HEK293 (cell line): ENCODE data around the gene IRS2.

Experiments
- CTCF ChIA-PET: fragments of 350-600 bp; formaldehyde crosslinking; extraction: SDS; loops from one replicate; lab custom pipeline; 2021; ENCODE audit warnings: antibody characterized with exemption; lab: Yijun Ruan, JAX
- POLR2A ChIA-PET: fragments of 300-600 bp; formaldehyde crosslinking; extraction: SDS; loops from one replicate; lab custom pipeline; 2020; ENCODE audit warnings: antibody characterized with exemption, inconsistent platforms; lab: Yijun Ruan, JAX
- H3K27ac ChIP-seq: fragments of 200-500 bp; sonication (Bioruptor generic); 2 replicates; pipeline ENCODE4 v1.5.1; 2014; ENCODE audit warnings: low read depth, low read length, control low read depth, inconsistent platforms; ENCODE audit errors: extremely low read depth
- H3K36me3 ChIP-seq, 2 experiments: fragments of 200-500 bp in 1 of 2; sonication (Bioruptor generic) in 1 of 2; 1 replicate in 1 of 2; 2 replicates in 1 of 2; pipeline ENCODE4 v1.5.1; 2014 to 2017; ENCODE audit warnings: inconsistent platforms in 2 of 2, low read length in 2 of 2; ENCODE audit not compliant: control insufficient read depth in 2 of 2, insufficient read depth in 1 of 2
- H3K4me1 ChIP-seq: fragments of 200-500 bp; sonication (Bioruptor generic); 2 replicates; pipeline ENCODE4 v1.5.1; 2014; ENCODE audit warnings: mild to moderate bottlenecking, low read length, inconsistent platforms; ENCODE audit not compliant: control insufficient read depth, insufficient read depth
- H3K4me3 ChIP-seq: 2 replicates; pipeline ENCODE4 v1.5.1; 2011; ENCODE audit warnings: low read depth, mild to moderate bottlenecking, control low read depth, low read length, moderate library complexity
- H3K9me3 ChIP-seq: fragments of 200-500 bp; sonication (Bioruptor generic); 2 replicates; pipeline ENCODE4 v1.5.1; 2014; ENCODE audit warnings: low read depth, low read length, inconsistent platforms; ENCODE audit not compliant: control insufficient read depth, insufficient read depth
- HOXC10 ChIP-seq: sonication (generic); formaldehyde crosslinking; IDR thresholded peaks from 2 replicates; pipeline ENCODE4 v1.8.1; 2023; ENCODE audit warnings: mild to moderate bottlenecking, missing genetic modification reagents
- KLF1 ChIP-seq: fragments of 450-650 bp; formaldehyde crosslinking; IDR thresholded peaks from 2 replicates; pipeline ENCODE4 v1.5.1; 2016; ENCODE audit warnings: missing biosample characterization, missing genetic modification characterization
- KLF10 ChIP-seq: fragments of 450-650 bp; IDR thresholded peaks from 2 replicates; pipeline ENCODE4 v1.5.1; 2018; ENCODE audit warnings: missing biosample characterization, mild to moderate bottlenecking, missing genetic modification characterization
- KLF8 ChIP-seq: fragments of 450-650 bp; formaldehyde crosslinking; IDR thresholded peaks from 2 replicates; pipeline ENCODE4 v1.5.1; 2016; ENCODE audit warnings: missing biosample characterization, missing genetic modification characterization
- OVOL3 ChIP-seq: fragments of 450-650 bp; formaldehyde crosslinking; IDR thresholded peaks from 2 replicates; pipeline ENCODE4 v1.5.1; 2016; ENCODE audit warnings: missing biosample characterization, missing genetic modification characterization
- SALL2 ChIP-seq: fragments of 450-650 bp; formaldehyde crosslinking; IDR thresholded peaks from 2 replicates; pipeline ENCODE4 v1.5.0; 2017; ENCODE audit warnings: missing biosample characterization, mild to moderate bottlenecking, missing genetic modification characterization, borderline replicate concordance
- SCRT2 ChIP-seq: fragments of 450-650 bp; formaldehyde crosslinking; IDR thresholded peaks from 2 replicates; pipeline ENCODE4 v1.5.1; 2016; ENCODE audit warnings: missing biosample characterization, missing genetic modification characterization
- SP3 ChIP-seq: fragments of 450-650 bp; formaldehyde crosslinking; IDR thresholded peaks from 2 replicates; pipeline ENCODE4 v1.5.1; 2016; ENCODE audit warnings: missing biosample characterization, missing genetic modification characterization
- ZFP37 ChIP-seq: fragments of 450-650 bp; formaldehyde crosslinking; IDR thresholded peaks from 2 replicates; pipeline ENCODE4 v1.5.1; 2016; ENCODE audit warnings: missing biosample characterization, missing genetic modification characterization
- ZIC2 ChIP-seq: fragments of 450-650 bp; formaldehyde crosslinking; IDR thresholded peaks from 2 replicates; pipeline ENCODE4 v1.5.1; 2016; ENCODE audit warnings: missing biosample characterization, missing genetic modification characterization
- ZNF112 ChIP-seq: fragments of 450-650 bp; formaldehyde crosslinking; IDR thresholded peaks from 2 replicates; pipeline ENCODE4 v1.5.0; 2017; ENCODE audit warnings: missing biosample characterization, missing genetic modification characterization
- ZNF114 ChIP-seq: fragments of 450-650 bp; formaldehyde crosslinking; IDR thresholded peaks from 2 replicates; pipeline ENCODE4 v1.5.0; 2017; ENCODE audit warnings: missing biosample characterization, missing genetic modification characterization
- ZNF138 ChIP-seq: fragments of 450-650 bp; formaldehyde crosslinking; IDR thresholded peaks from 2 replicates; pipeline ENCODE4 v1.5.1; 2016; ENCODE audit warnings: missing biosample characterization, missing genetic modification characterization, borderline replicate concordance
- ZNF19 ChIP-seq: fragments of 450-650 bp; formaldehyde crosslinking; IDR thresholded peaks from 2 replicates; pipeline ENCODE4; 2016; ENCODE audit warnings: missing biosample characterization, missing genetic modification characterization, low read depth
- ZNF202 ChIP-seq: fragments of 450-650 bp; formaldehyde crosslinking; IDR thresholded peaks from 2 replicates; pipeline ENCODE4 v1.5.1; 2016; ENCODE audit warnings: missing biosample characterization, missing genetic modification characterization, borderline replicate concordance
- ZNF239 ChIP-seq: fragments of 450-650 bp; formaldehyde crosslinking; IDR thresholded peaks from 2 replicates; pipeline ENCODE4 v1.5.1; 2016; ENCODE audit warnings: missing biosample characterization, missing genetic modification characterization
- ZNF248 ChIP-seq: fragments of 450-650 bp; formaldehyde crosslinking; IDR thresholded peaks from 2 replicates; pipeline ENCODE4 v1.5.1; 2017; ENCODE audit warnings: missing biosample characterization, missing genetic modification characterization
- ZNF350 ChIP-seq: fragments of 450-650 bp; formaldehyde crosslinking; IDR thresholded peaks from 2 replicates; pipeline ENCODE4 v1.5.0; 2017; ENCODE audit warnings: missing biosample characterization, mild to moderate bottlenecking, missing genetic modification characterization
- ZNF549 ChIP-seq: fragments of 450-650 bp; IDR thresholded peaks from 2 replicates; pipeline ENCODE4 v1.5.1; 2018; ENCODE audit warnings: missing biosample characterization, missing genetic modification characterization, mild to moderate bottlenecking, inconsistent platforms, moderate library complexity
- ZNF596 ChIP-seq: fragments of 450-650 bp; IDR thresholded peaks from 2 replicates; pipeline ENCODE4 v1.5.0; 2018; ENCODE audit warnings: missing biosample characterization, mild to moderate bottlenecking, missing genetic modification characterization, moderate library complexity
- ZNF660 ChIP-seq: fragments of 450-650 bp; IDR thresholded peaks from 2 replicates; pipeline ENCODE4 v1.5.1; 2018; ENCODE audit warnings: missing biosample characterization, mild to moderate bottlenecking, missing genetic modification characterization
- ZNF768 ChIP-seq: fragments of 450-650 bp; formaldehyde crosslinking; IDR thresholded peaks from 2 replicates; pipeline ENCODE4 v1.5.1; 2018; ENCODE audit warnings: missing biosample characterization, mild to moderate bottlenecking, missing genetic modification characterization
- ZNF785 ChIP-seq: fragments of 450-650 bp; formaldehyde crosslinking; IDR thresholded peaks from 2 replicates; pipeline ENCODE4 v1.5.1; 2016; ENCODE audit warnings: missing biosample characterization, missing genetic modification characterization
- ZNF791 ChIP-seq: fragments of 450-650 bp; formaldehyde crosslinking; IDR thresholded peaks from 2 replicates; pipeline ENCODE4 v1.5.1; 2016; ENCODE audit warnings: missing biosample characterization, missing genetic modification characterization
- TF ChIP-seq, protein P1 (sequence below): fragments of 450-650 bp; formaldehyde crosslinking; IDR thresholded peaks from 2 replicates; pipeline ENCODE4 v1.5.1; 2017; ENCODE audit warnings: missing biosample characterization, missing genetic modification characterization
- TF ChIP-seq, protein P2 (sequence below): fragments of 450-650 bp; formaldehyde crosslinking; IDR thresholded peaks from 2 replicates; pipeline ENCODE4 v1.5.1; 2016; ENCODE audit warnings: missing biosample characterization, missing genetic modification characterization
- TF ChIP-seq, protein P3 (sequence below): fragments of 450-650 bp; formaldehyde crosslinking; IDR thresholded peaks from 2 replicates; pipeline ENCODE4 v1.5.1; 2016; ENCODE audit warnings: missing biosample characterization, missing genetic modification characterization
- TF ChIP-seq, protein P4 (sequence below): fragments of 450-650 bp; formaldehyde crosslinking; IDR thresholded peaks from 2 replicates; pipeline ENCODE4 v1.5.1; 2016; ENCODE audit warnings: missing biosample characterization, missing genetic modification characterization

IRS2 gene

DNA sequence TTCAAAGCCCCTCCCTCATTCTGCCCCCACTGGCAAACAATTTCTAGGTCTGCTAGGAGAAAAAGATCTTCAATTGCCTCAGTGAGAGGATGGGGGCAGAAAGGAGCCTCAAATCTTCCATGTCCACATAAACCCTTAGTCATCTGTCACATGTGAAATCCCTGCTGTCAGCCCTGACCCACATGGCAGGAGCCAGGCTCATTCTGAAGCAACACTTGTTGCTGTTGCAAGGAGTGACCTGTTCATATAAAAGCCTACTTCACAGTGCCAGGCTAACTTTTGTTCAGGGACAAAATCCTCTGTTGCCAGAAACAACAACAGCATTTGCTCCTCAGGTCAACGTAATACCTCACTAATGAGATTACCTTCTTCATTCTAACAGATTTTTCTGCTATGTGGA, 70.5 kb downstream of the IRS2 start:
- ChIA-PET CTCF (interaction anchor here (0.6 kb wide), 1 partner anchor 13 kb away, joined by 3 read pairs; no protein-coding TSS in a partner anchor), POLR2A (no interaction called here)
- no peak overlapping the region for H3K27ac ChIP-seq

DNA sequence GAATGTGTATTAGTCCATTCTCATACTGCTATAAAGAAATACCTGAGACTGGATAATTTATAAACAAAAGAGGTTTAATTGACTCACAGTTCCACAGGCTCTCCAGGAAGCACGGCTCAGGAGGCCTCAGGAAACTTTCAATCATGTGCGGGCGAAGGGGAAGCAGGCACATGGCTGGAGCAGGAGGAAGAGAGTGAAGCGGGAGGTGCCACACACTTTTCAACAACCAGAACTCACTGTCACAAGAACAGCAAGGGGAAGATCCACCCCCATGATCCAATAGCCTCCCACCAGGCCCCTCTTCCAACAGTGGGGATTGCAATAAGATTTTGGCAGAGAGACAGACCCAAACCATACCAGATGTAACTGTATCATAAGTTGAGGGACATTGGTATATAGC, 72.7 kb downstream of the IRS2 start:
- Histone ChIP-seq H3K36me3 (no peaks in the 10 kb centered on the region), H3K27ac (no peak overlapping the region), H3K9me3 (no peaks in the 10 kb centered on the region), H3K4me1 (no peaks in the 10 kb centered on the region), H3K4me3 (no peak overlapping the region)
- ChIA-PET CTCF (interaction anchor here (0.6 kb wide), 1 partner anchor 403 kb away, joined by 3 read pairs; no protein-coding TSS in a partner anchor), POLR2A (interaction anchor here (0.7 kb wide), 1 partner anchor 13 kb away, joined by 4 read pairs; no protein-coding TSS in a partner anchor)
- no peak for TF ChIP-seq ZNF350
- TF ChIP-seq, protein P1, sequence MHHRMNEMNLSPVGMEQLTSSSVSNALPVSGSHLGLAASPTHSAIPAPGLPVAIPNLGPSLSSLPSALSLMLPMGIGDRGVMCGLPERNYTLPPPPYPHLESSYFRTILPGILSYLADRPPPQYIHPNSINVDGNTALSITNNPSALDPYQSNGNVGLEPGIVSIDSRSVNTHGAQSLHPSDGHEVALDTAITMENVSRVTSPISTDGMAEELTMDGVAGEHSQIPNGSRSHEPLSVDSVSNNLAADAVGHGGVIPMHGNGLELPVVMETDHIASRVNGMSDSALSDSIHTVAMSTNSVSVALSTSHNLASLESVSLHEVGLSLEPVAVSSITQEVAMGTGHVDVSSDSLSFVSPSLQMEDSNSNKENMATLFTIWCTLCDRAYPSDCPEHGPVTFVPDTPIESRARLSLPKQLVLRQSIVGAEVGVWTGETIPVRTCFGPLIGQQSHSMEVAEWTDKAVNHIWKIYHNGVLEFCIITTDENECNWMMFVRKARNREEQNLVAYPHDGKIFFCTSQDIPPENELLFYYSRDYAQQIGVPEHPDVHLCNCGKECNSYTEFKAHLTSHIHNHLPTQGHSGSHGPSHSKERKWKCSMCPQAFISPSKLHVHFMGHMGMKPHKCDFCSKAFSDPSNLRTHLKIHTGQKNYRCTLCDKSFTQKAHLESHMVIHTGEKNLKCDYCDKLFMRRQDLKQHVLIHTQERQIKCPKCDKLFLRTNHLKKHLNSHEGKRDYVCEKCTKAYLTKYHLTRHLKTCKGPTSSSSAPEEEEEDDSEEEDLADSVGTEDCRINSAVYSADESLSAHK: no peak
- TF ChIP-seq ZNF791 (tag by site-specific recombination): no peak
- TF ChIP-seq HOXC10: no peak
- no peak for TF ChIP-seq ZNF112 (tag by site-specific recombination)
- no peak for TF ChIP-seq ZNF239
- TF ChIP-seq, protein P2, sequence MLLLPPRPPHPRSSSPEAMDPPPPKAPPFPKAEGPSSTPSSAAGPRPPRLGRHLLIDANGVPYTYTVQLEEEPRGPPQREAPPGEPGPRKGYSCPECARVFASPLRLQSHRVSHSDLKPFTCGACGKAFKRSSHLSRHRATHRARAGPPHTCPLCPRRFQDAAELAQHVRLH (tag by site-specific recombination): no peak
- TF ChIP-seq, protein P3, sequence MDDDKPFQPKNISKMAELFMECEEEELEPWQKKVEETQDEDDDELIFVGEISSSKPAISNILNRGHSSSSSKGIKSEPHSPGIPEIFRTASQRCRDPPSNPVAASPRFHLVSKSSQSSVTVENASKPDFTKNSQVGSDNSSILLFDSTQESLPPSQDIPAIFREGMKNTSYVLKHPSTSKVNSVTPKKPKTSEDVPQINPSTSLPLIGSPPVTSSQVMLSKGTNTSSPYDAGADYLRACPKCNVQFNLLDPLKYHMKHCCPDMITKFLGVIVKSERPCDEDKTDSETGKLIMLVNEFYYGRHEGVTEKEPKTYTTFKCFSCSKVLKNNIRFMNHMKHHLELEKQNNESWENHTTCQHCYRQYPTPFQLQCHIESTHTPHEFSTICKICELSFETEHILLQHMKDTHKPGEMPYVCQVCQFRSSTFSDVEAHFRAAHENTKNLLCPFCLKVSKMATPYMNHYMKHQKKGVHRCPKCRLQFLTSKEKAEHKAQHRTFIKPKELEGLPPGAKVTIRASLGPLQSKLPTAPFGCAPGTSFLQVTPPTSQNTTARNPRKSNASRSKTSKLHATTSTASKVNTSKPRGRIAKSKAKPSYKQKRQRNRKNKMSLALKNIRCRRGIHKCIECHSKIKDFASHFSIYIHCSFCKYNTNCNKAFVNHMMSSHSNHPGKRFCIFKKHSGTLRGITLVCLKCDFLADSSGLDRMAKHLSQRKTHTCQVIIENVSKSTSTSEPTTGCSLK: no peak
- TF ChIP-seq ZNF138: no peak
- no peak for TF ChIP-seq ZIC2 (tag by site-specific recombination)
- no peak for TF ChIP-seq KLF1 (tag by site-specific recombination)
- no peak for TF ChIP-seq ZNF114 (tag by site-specific recombination)
- no peak for TF ChIP-seq SP3
- TF ChIP-seq ZNF202 (tag by site-specific recombination): no peak
- TF ChIP-seq ZNF549 (tag by site-specific recombination): no peak

More for the DNA sequence above, 70.5 kb downstream of the IRS2 start:
- Histone ChIP-seq H3K9me3 (no peaks in the 10 kb centered on the region), H3K36me3 (no peaks in the 10 kb centered on the region), H3K4me1 (0 out of 2 replicates have a peak, but pooled peaks cover 2% of the 10 kb centered on the region), H3K4me3 (no peak overlapping the region)
- TF ChIP-seq, protein P4, sequence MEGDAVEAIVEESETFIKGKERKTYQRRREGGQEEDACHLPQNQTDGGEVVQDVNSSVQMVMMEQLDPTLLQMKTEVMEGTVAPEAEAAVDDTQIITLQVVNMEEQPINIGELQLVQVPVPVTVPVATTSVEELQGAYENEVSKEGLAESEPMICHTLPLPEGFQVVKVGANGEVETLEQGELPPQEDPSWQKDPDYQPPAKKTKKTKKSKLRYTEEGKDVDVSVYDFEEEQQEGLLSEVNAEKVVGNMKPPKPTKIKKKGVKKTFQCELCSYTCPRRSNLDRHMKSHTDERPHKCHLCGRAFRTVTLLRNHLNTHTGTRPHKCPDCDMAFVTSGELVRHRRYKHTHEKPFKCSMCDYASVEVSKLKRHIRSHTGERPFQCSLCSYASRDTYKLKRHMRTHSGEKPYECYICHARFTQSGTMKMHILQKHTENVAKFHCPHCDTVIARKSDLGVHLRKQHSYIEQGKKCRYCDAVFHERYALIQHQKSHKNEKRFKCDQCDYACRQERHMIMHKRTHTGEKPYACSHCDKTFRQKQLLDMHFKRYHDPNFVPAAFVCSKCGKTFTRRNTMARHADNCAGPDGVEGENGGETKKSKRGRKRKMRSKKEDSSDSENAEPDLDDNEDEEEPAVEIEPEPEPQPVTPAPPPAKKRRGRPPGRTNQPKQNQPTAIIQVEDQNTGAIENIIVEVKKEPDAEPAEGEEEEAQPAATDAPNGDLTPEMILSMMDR (tag by site-specific recombination): no peak
- TF ChIP-seq SALL2 (tag by site-specific recombination): no peak
- no peak for TF ChIP-seq ZNF19 (tag by site-specific recombination)
- no peak for TF ChIP-seq ZFP37 (tag by site-specific recombination)
- TF ChIP-seq ZNF785 (tag by site-specific recombination): no peak
- TF ChIP-seq SCRT2 (tag by site-specific recombination): peak; percentile 95
- TF ChIP-seq OVOL3: no peak
- no peak for TF ChIP-seq KLF8
- no peak for TF ChIP-seq ZNF596
- no peak for TF ChIP-seq ZNF768
- TF ChIP-seq KLF10 (tag by site-specific recombination): no peak
- TF ChIP-seq ZNF248 (tag by site-specific recombination): no peak
- TF ChIP-seq ZNF660 (tag by site-specific recombination): 0 out of 2 replicates have a peak, but pooled peaks have one; percentile 43
